ENCODE results near the gene NUAK1. TPM values are rescaled to one million over a fixed set of nuclear protein-coding genes. Genes with fewer than 3 reads are reported as not detected.
"Not testable (repeated sequence)": the region's sequence is repeated elsewhere in the genome, so short reads cannot be mapped to it uniquely, and the experiment has no call there.

Gene NUAK1
- total RNA-seq, 1 experiment from 2014 or later: 1.3 TPM

DNA sequence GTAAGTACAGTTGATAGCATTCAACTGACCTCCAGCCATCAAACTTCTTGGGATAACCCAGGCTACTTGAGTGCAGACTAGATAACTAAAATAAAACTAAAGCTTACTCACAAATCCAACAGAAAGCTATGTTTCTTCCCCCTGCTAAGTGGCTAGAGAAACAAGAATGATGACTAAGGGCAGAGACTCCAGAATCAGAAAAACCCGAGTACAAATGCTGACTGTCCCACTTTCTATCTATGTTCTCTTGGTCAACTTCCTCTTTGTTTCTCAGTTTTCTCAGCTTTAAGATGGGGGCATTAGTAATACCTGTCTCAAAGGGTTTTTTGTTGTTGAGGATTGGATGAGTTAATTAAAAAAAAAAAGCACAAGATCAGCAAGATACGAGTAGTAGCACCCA is 6.1 kb upstream of the NUAK1 start:
- no peaks in the 10 kb centered on the region for H3K9me3 ChIP-seq (ENCODE audit: low read depth, low read length, poor library complexity, severe bottlenecking)
- no TSS peak for BruUV-seq (replicated peaks)
- H3K27me3 ChIP-seq (replicated peaks; ENCODE audit: insufficient read depth, low read depth, low read length, poor library complexity): no peaks in the 10 kb centered on the region
- ChIA-PET CTCF (interaction anchor here (1.2 kb wide), 1 partner anchor 724 kb away, joined by 5 read pairs; no protein-coding TSS in a partner anchor), POLR2A (ENCODE audit: low non-redundant PET) (no interaction called here)
- intact Hi-C loops (cut with micrococcal nuclease; ENCODE audit: unreplicated experiment): no loop called here
- H3K36me3 ChIP-seq (ENCODE audit: insufficient read depth, low read length, poor library complexity, severe bottlenecking): no peaks in the 10 kb centered on the region
- no peak for DNase-seq (ENCODE audit: low spot score)
- no peaks in the 10 kb centered on the region for H3K4me1 ChIP-seq (ENCODE audit: insufficient read depth, low read length, poor library complexity, severe bottlenecking)
- no peak overlapping the region for H3K27ac ChIP-seq (ENCODE audit: low read depth, low read length, poor library complexity, severe bottlenecking)
- no peak overlapping the region for H3K4me3 ChIP-seq (ENCODE audit: low read depth, low read length, poor library complexity, severe bottlenecking)
- TF ChIP-seq, protein P1, sequence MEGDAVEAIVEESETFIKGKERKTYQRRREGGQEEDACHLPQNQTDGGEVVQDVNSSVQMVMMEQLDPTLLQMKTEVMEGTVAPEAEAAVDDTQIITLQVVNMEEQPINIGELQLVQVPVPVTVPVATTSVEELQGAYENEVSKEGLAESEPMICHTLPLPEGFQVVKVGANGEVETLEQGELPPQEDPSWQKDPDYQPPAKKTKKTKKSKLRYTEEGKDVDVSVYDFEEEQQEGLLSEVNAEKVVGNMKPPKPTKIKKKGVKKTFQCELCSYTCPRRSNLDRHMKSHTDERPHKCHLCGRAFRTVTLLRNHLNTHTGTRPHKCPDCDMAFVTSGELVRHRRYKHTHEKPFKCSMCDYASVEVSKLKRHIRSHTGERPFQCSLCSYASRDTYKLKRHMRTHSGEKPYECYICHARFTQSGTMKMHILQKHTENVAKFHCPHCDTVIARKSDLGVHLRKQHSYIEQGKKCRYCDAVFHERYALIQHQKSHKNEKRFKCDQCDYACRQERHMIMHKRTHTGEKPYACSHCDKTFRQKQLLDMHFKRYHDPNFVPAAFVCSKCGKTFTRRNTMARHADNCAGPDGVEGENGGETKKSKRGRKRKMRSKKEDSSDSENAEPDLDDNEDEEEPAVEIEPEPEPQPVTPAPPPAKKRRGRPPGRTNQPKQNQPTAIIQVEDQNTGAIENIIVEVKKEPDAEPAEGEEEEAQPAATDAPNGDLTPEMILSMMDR (conservative IDR thresholded peaks at IDR 0.05; ENCODE audit: low read depth, low read length): no peak
- TF ChIP-seq EZH2 (IDR thresholded peaks at IDR 0.05; ENCODE audit: borderline replicate concordance, low read depth, low read length, poor library complexity, severe bottlenecking): no peak

GRCh38 chr12:106142591-106143261 is 4.0 kb upstream of the NUAK1 start:
- ChIA-PET CTCF (no interaction called here), POLR2A (ENCODE audit: low non-redundant PET) (no interaction called here)
- BruUV-seq (replicated peaks): no TSS peak
- Histone ChIP-seq H3K9me3 (ENCODE audit: low read depth, low read length, poor library complexity, severe bottlenecking) (no peaks in the 10 kb centered on the region), H3K36me3 (ENCODE audit: insufficient read depth, low read length, poor library complexity, severe bottlenecking) (no peaks in the 10 kb centered on the region), H3K27me3 (replicated peaks; ENCODE audit: insufficient read depth, low read depth, low read length, poor library complexity) (peaks cover 9% of the 10 kb centered on the region), H3K4me1 (ENCODE audit: insufficient read depth, low read length, poor library complexity, severe bottlenecking) (no peaks in the 10 kb centered on the region), H3K27ac (ENCODE audit: low read depth, low read length, poor library complexity, severe bottlenecking) (no peak overlapping the region), H3K4me3 (ENCODE audit: low read depth, low read length, poor library complexity, severe bottlenecking) (no peak overlapping the region)
- no peak for DNase-seq (ENCODE audit: low spot score)
- intact Hi-C loops (cut with micrococcal nuclease; ENCODE audit: unreplicated experiment): no loop called here
- no peak for TF ChIP-seq EZH2 (IDR thresholded peaks at IDR 0.05; ENCODE audit: borderline replicate concordance, low read depth, low read length, poor library complexity, severe bottlenecking)
- TF ChIP-seq, protein P1 (conservative IDR thresholded peaks at IDR 0.05; ENCODE audit: low read depth, low read length): no peak

GRCh38 chr12:106141920-106142319 is 3.2 kb upstream of the NUAK1 start:
- H3K4me3 ChIP-seq (ENCODE audit: low read depth, low read length, poor library complexity, severe bottlenecking); POLR2A ChIA-PET (ENCODE audit: low non-redundant PET); H3K27ac ChIP-seq (ENCODE audit: low read depth, low read length, poor library complexity, severe bottlenecking); H3K9me3 ChIP-seq (ENCODE audit: low read depth, low read length, poor library complexity, severe bottlenecking); H3K36me3 ChIP-seq (ENCODE audit: insufficient read depth, low read length, poor library complexity, severe bottlenecking); H3K4me1 ChIP-seq (ENCODE audit: insufficient read depth, low read length, poor library complexity, severe bottlenecking); intact Hi-C loops (cut with micrococcal nuclease; ENCODE audit: unreplicated experiment); BruUV-seq (replicated peaks); DNase-seq (ENCODE audit: low spot score): not testable (repeated sequence)
- H3K27me3 ChIP-seq (replicated peaks; ENCODE audit: insufficient read depth, low read depth, low read length, poor library complexity): peaks cover 17% of the 10 kb centered on the region
- CTCF ChIA-PET: interaction anchor here (1.2 kb wide), 1 partner anchor 722 kb away, joined by 3 read pairs; no protein-coding TSS in a partner anchor

GRCh38 chr12:106141452-106141851 is 2.7 kb upstream of the NUAK1 start:
- Histone ChIP-seq H3K27me3 (replicated peaks; ENCODE audit: insufficient read depth, low read depth, low read length, poor library complexity) (peaks cover 22% of the 10 kb centered on the region), H3K9me3 (ENCODE audit: low read depth, low read length, poor library complexity, severe bottlenecking) (no peaks in the 10 kb centered on the region), H3K4me1 (ENCODE audit: insufficient read depth, low read length, poor library complexity, severe bottlenecking) (no peaks in the 10 kb centered on the region), H3K27ac (ENCODE audit: low read depth, low read length, poor library complexity, severe bottlenecking) (no peak overlapping the region), H3K36me3 (ENCODE audit: insufficient read depth, low read length, poor library complexity, severe bottlenecking) (no peaks in the 10 kb centered on the region), H3K4me3 (ENCODE audit: low read depth, low read length, poor library complexity, severe bottlenecking) (no peak overlapping the region)
- no TSS peak for BruUV-seq (replicated peaks)
- intact Hi-C loops (cut with micrococcal nuclease; ENCODE audit: unreplicated experiment): no loop called here
- ChIA-PET POLR2A (ENCODE audit: low non-redundant PET) (no interaction called here), CTCF (interaction anchor here (1.2 kb wide), 1 partner anchor 721 kb away, joined by 3 read pairs; no protein-coding TSS in a partner anchor)
- no peak for DNase-seq (ENCODE audit: low spot score)
- TF ChIP-seq, protein P1 (conservative IDR thresholded peaks at IDR 0.05; ENCODE audit: low read depth, low read length): no peak
- no peak for TF ChIP-seq EZH2 (IDR thresholded peaks at IDR 0.05; ENCODE audit: borderline replicate concordance, low read depth, low read length, poor library complexity, severe bottlenecking)
